ELR (cell line): ENCODE measurements around the gene COIL.
"Not testable (repeated sequence)": the region's sequence is repeated elsewhere in the genome, so short reads cannot be mapped to it uniquely, and the experiment has no call there.

Experiments used
- DNase-seq: peaks from one replicate; pipeline ENCODE4 v3.0.0-alpha.2; 2015; ENCODE audit warnings: low read depth

COIL gene

DNA sequence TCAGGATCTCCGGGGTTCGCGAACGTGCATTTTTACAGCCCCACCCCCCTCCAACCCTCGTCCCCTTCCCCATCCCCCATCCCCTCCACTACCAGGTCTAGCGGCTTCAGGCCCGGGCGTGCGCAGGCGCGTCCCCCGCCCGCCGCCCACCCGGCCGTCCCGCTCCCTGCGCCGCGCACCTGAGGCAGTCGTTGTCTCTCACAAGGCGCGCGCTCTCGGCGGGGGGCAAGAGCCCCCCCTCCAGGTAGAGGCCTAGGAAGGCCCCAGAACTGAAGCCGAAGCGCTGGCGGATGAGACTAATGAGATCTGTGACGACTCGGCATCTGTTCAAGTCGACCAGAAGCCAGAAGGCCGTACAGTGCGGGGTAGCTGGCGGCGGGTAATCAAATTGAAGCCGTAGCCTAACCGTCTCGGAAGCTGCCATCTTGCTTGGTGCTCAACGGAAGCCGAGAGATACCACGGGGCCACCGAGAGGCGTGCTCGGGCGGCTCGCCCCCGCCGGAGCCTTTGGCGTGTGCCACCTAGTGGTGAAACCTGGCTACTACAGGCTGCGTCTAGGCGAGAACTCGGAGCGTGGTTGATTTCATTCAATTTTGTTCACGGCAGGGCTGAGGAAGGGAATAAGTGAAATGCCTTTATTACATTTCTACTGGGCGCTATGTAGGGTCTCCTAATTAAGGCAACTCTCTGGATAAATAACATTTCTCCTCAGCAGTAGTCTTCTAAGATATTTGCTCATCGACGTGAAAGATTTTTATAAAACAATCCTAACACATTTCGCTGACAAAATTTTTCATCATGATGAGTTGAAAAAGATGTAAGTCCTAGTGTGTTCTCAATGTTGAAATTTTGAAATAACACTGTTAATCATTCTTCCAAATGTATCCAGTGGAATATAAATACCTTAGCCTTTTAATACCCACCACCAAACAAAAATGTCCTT, at the start of gene COIL:
TSS of gene COIL (minus strand) at position 455 of the 943 bp plus-strand sequence. CDS start at position 424, 31 bp downstream.
- DNase-seq: peak; percentile 95

DNA sequence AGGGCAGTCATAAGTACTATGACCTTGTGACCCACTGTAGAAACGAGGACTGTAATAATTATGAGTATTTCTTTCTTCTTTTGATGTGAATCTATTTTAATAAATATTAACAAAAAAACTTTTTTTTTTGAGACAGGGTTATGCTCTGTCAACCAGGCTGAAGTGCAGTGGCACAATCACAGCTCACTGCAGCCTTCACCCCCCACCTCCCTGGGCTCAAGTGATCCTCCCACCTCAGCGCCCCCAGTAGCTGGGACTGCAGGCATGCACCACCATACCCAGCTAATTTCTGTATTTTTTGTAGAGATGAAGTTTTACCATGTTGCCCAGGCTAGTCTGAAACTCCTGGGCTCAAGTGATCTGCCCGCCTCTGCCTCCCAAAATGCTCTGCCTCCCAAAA, 49.6 kb upstream of the COIL start:
- no peak for DNase-seq

DNA sequence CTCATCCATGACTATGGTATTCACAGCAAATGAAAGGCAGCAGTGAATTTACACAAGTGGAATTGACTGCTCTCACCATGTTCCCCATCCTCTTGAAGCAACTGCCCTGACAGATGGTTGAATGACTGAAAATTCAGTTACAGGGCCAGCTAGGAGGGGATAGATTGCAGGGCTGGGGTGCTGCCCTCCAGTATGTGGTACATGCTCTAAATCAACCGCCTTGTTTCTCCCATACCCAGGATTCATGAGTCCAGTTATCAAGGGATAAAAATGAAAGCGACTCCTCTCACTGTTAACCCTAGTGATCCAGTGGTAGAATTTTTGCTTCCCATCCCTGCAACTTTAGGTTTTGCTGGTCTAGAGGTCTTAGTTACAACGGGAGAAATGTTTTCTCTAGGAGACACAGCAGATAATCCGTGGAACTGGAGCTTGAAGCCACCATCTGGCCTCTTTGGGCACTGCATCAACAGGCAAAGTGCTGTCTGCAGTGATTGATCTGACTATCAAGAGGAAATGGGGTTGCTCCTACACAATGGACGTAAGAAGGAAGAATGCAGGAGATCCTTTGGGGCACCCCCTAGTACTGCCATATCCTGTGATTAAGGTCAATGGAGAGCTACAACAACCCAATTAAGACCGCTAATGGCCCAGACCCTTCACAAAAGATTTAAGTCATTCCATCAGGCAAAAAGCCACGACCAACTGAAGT, 49.0 kb upstream of the COIL start:
- peak; percentile 69 for DNase-seq

- DNase-seq: no peak
Observed at GRCh38 chr17:57008958-57009357, 48.1 kb upstream of the COIL start.

GRCh38 chr17:57006040-57006439, 45.2 kb upstream of the COIL start:
- peak; percentile 51 for DNase-seq

DNA sequence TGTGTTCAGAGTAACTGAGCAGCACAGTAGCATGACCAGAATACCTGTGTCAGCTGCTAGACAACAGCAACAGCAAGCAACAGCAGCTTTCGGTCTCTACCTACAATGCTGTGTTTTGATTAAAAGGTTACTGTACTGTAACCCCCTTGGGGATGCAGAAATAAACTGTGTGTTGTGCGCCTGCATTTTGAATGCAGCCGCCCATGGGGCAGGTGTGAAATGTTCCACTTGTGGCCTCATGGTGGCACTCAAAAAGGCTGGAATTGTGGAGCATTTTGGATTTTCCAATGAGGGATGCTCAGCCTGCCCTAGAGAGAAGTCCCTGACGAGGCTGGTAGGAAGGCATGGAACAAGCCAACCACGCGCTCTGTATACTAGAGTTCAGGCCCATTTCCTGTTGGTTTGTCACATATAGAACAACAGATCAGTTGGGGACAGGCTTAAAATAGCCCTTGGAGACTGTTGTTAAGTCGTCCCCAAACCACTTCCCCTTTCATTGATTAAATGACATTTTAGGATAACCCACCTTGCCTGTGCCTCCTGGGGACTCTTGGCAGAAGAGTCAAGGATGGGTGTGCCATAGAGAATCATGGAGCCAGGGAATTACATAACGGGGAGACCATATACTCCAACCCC, 44.2 kb upstream of the COIL start:
- no peak for DNase-seq

- no peak for DNase-seq
Observed at GRCh38 chr17:57002904-57003303, 42.1 kb upstream of the COIL start.

DNA sequence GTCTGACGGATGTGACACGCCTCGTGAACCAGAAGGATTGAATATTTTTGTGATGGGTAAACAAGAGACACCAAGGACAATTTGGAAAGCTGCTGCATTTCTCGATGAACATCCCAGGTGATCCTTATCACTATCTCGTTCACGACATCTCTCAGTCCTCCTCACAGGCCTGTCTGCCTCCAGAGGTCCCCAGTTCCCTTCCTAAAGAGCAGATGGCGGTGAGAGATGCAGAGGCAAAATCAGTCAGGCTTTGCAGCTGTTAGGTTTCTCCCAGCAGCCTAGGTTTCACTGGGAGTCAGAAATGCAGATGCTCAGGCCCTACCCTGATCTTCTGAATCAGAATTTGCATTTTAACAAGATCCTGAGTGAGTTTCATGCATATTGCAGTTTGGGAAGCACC, 40.7 kb upstream of the COIL start:
- no peak for DNase-seq

GRCh38 chr17:56997313-56997712, 36.5 kb upstream of the COIL start:
- DNase-seq: no peak

DNA sequence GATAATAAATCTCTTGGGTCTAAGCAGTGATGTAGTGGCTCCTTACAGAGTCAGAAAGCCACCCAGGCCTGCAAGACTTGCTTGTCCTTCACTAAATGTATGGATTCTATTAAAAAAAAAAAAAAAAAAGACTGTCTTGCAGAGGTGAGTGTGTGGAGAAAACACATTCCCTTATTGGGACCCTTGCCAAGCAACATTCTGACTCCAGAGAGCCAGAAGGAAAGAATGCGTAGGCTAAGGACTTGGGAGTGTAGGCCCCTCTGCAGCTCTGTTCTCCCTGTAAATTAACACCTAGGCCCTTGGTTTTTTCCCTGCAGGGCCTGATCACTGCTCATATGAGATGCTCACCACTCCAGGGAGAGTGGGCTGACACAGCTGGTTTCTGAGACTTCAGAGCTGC, 34.9 kb upstream of the COIL start:
- DNase-seq: no peak

- no peak for DNase-seq
Observed at GRCh38 chr17:56994009-56994792, 33.4 kb upstream of the COIL start.

DNA sequence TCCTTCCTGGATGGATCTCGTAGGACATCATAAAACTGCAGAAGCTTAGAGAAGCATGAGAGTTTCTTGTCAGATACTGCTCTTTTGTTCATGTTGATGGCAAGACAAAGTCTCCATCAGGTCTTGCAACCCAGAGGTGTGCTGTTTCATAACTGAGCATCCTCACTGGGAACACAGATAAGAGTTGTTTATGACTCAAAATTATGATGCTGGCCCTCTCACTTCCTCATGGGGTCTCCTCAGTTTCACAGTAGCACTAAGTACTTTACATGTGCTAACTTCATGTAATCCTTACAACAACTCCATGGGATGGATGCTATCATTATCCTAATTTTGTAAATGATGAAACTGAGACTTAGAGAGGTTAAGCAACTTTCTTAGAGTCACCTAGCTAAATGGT, 31.5 kb upstream of the COIL start:
- DNase-seq: no peak

DNA sequence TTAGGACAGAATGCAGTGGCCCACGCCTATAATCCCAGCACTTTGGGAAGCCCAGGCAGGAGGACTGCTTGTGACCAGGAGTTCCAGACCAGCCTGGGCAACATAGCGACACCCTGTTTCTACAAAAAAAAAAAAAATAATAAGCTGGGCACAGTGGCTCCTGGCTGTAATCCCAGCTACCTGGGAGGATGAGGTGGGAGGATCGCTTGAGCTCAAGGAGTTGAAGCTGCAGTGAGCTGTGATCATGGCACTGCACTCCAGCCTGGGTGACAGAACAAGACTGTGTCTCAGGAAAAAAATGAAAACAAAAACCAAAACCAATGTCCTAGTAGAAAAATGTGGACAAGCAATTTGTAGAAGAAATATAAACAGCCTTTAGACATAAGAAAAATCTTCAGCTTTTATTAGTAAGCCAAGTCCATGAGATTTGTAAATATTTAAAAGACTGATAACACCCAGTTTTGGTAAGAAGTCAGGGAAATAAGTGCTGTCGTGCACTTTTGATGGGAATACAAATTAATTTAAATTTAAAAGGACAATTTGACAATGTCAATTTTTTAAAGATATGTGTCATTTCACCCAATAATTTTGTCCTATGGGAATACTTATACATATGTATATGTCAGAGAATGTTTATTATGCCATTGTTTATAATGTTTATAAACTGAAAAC, 28.2 kb upstream of the COIL start:
- no peak for DNase-seq

DNA sequence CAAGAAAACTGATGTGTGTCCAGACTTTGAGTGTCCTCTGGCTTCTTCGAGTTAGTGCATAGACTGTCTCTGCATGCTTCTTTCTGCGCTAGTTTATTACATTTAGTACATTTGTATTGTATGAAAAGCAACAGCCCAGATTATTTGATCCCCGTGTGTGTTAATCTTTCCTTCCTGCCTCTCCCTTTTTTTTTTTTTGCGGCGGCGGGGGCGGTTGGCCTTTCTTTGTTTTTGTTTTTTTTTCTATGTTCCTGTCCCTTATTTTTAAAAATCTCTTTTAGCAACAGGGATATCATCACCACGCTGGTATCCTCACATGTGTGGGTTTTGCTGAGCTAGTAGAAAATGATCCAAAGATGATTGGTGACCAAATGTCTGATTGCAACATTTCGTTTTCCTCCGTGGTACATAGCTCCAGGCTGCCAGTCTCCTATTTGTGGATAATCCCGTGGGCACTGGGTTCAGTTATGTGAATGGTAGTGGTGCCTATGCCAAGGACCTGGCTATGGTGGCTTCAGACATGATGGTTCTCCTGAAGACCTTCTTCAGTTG, 26.5 kb upstream of the COIL start:
- no peak for DNase-seq

DNA sequence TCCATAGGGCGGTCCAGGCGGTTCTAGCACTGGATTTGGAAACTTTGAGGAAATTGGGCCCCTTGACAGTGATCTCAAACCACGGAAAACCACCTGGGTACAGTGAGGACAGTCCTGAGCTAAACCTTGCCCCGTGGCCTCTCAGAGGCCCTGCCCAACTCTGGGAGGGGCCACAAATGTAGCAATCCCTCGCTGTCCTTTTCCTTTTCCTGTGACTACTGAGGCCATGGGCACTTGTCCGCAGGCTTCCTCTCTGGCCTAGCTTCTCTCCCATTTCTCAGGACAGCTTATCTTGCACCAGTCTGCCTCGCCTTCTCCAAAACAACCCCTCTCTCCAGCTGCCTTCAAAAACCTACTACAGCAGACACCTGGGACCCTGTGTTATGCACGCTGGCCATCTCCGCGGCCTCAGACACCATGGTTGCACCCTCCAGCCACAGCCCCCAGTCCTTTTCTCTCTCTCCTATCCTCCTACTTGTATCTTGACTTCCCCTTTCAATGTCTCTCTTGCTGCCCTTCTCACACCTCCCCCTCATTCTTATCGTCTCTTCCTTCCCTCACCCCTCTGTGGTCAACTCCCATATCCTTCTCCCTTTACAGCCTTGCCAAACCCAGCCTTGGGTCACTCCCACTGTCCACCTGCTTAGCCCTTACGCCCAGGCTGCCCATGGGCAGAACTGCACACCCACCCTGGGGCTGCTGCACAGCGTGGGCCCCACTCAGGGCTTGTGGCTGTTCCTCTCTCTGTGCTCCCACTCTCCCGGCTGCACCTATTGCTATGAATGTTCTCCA, 24.7 kb upstream of the COIL start:
- DNase-seq: no peak

DNA sequence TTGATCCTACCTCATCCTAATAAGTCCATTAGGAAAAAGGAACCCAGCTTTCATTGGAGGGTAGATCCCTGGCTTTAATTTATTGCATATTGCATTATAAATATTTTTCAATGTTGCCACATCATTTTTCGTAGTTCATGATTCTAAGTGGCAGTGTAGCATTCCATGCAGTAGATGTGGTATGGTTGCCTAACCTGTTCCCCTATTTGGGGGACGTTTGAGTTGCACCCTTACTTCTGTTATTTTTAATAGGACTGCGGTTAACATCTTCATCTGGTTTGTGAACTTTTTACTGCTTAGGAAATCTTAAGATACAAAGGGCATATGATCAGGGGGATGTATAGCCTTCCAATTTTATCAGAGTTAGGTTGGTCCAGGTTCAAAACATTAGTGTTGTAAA, 22.5 kb upstream of the COIL start:
- DNase-seq: no peak

DNA sequence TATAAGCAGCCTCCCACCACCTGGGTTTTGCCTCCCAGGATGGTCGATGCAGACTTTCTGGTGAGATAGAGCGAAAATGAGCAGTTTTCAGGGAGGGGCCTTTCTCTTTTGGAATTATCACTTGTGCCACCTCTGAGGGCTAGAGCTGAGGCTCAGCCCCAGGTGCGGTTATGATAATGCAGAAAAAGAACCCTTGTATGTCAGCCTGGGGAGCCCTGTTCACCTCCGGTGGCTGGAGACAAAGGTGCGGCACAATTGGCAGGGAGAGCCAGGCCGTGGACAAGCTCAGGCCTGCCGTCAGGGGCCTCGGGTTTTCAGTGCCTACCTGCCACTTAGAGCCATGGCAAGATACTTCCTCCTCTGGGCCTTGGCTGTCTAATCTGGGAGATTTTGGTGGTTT, 21.5 kb upstream of the COIL start:
- DNase-seq: no peak

DNA sequence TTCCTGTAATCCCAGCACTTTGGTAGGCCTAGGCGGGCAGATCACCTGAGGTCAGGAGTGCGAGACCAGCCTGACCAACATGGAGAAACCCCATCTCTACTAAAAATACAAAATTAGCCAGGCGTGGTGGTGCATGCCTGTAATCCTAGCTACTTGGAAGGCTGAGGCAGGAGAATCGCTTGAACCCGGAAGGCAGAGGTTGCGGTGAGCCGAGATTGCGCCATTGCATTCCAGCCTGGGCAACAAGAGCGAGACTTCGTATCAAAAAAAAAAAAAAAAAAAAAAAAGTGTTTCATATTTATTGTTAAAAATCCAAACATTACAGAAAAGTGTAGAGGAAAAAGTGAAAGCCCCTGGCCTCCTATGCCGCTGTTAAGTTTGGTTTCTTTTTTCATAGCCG, 19.7 kb upstream of the COIL start:
- DNase-seq: not testable (repeated sequence)

GRCh38 chr17:56979091-56979480, 18.2 kb upstream of the COIL start:
- no peak for DNase-seq

GRCh38 chr17:56978441-56979090, 17.7 kb upstream of the COIL start:
- DNase-seq: peak; percentile 28
